Thyroid gland (tissue), 4 donors: ENCODE results near the gene DDC.

ENCODE experiments used
- CTCF ChIP-seq, 6 experiments: fragments of 200-600 bp in 3 of 6; fragments of 450-650 bp in 3 of 6; sonication (generic) in 3 of 6; IDR thresholded peaks; one replicate each; pipeline ENCODE4 v1.5.1; 2016 to 2019; ENCODE audit warnings: antibody characterized with exemption in 6 of 6, mild to moderate bottlenecking in 2 of 6, inconsistent platforms in 1 of 6, moderate library complexity in 1 of 6
- POLR2A ChIP-seq, 2 donors: fragments of 450-650 bp; IDR thresholded peaks; one replicate each; pipeline ENCODE4 v1.6.1; 2017; ENCODE audit warnings: antibody characterized with exemption in 2 of 2, mild to moderate bottlenecking in 2 of 2, moderate library complexity in 1 of 2

- TF ChIP-seq CTCF (IDR thresholded peaks at IDR 0.05) (no peak), POLR2A (IDR thresholded peaks at IDR 0.05) (no peak)
Measured at GRCh38 chr7:50463035-50463434, 102.2 kb downstream of the DDC start.
